Measurements from ENCODE around the gene ATP5F1E. TPM values are rescaled to one million over a fixed set of nuclear protein-coding genes. Genes with fewer than 3 reads are reported as not detected.

ATP5F1E gene
- total RNA-seq, 1 experiment from 2014 or later: 52.7 TPM

- Histone ChIP-seq H3K27ac (ENCODE audit: insufficient read length, low read depth, low read length) (no peak overlapping the region), H2BK15ac (ENCODE audit: low read depth, low read length) (no peak overlapping the region), H3K56ac (ENCODE audit: insufficient read length, low read depth, low read length) (no peak overlapping the region), H3K4ac (ENCODE audit: low read depth, low read length) (no peak overlapping the region), H3K4me2 (ENCODE audit: insufficient read depth, insufficient read length, low read length) (no peak overlapping the region), H3K9ac (ENCODE audit: extremely low read depth, insufficient read length, low read length) (no peak overlapping the region), H4K20me1 (ENCODE audit: control insufficient read depth, insufficient read depth, insufficient read length) (no peaks in the 10 kb centered on the region), H3K23me2 (ENCODE audit: insufficient read length, low read depth, low read length, poor library complexity, severe bottlenecking) (no peaks in the 10 kb centered on the region), H3K79me2 (ENCODE audit: insufficient read depth, low read length) (no peaks in the 10 kb centered on the region), H3K9me3 (ENCODE audit: control insufficient read depth, low read depth, low read length) (no peaks in the 10 kb centered on the region), H2BK120ac (ENCODE audit: low read depth, low read length, poor library complexity, severe bottlenecking) (no peak overlapping the region), H2BK5ac (ENCODE audit: insufficient read length, low read length) (no peak overlapping the region), H3K18ac (ENCODE audit: insufficient read length, low read depth, low read length) (no peak overlapping the region), H2BK20ac (ENCODE audit: low read depth, low read length, poor library complexity, severe bottlenecking) (no peak overlapping the region), H2AK5ac (ENCODE audit: insufficient read length, low read length) (no peak overlapping the region), H3K79me1 (ENCODE audit: insufficient read depth, low read depth, low read length, poor library complexity, severe bottlenecking) (no peaks in the 10 kb centered on the region), H4K8ac (replicated peaks; ENCODE audit: insufficient read length, low read depth, low read length) (no peak overlapping the region), H3K27me3 (ENCODE audit: insufficient read depth, low read length) (no peaks in the 10 kb centered on the region), H2AFZ (ENCODE audit: low read length) (no peak overlapping the region), H3K23ac (ENCODE audit: insufficient read length, low read depth, low read length) (no peak overlapping the region), H3T11ph (ENCODE audit: low read length) (no peak overlapping the region), H4K5ac (ENCODE audit: insufficient read length, low read depth, low read length) (no peak overlapping the region), H4K91ac (ENCODE audit: insufficient read length, low read depth, low read length) (no peak overlapping the region), H3K4me1 (ENCODE audit: insufficient read depth, low read length) (peaks cover 7% of the 10 kb centered on the region; the same call in 1 of the 2 replicates), H3K14ac (ENCODE audit: insufficient read depth, low read length) (no peak overlapping the region), H2BK12ac (ENCODE audit: insufficient read length, low read depth, low read length) (no peak overlapping the region)
- Mint-ChIP-seq H3K36me3 (ENCODE audit: insufficient read depth in 1 of 3, low read depth in 3 of 3) (no peaks in the 10 kb centered on the region; a peak in 1 of 7 replicates), H3K9me3 (no peaks in the 10 kb centered on the region), H3K27me3 (ENCODE audit: low read depth) (peaks cover 30% of the 10 kb centered on the region), H3K4me3 (no peak overlapping the region), H3K4me1 (peaks cover 16 to 22% of the 10 kb centered on the region in 2 experiments; a peak in 3 of 4 replicates), H3K27ac (no peak overlapping the region)
- TF ChIP-seq, protein P1, sequence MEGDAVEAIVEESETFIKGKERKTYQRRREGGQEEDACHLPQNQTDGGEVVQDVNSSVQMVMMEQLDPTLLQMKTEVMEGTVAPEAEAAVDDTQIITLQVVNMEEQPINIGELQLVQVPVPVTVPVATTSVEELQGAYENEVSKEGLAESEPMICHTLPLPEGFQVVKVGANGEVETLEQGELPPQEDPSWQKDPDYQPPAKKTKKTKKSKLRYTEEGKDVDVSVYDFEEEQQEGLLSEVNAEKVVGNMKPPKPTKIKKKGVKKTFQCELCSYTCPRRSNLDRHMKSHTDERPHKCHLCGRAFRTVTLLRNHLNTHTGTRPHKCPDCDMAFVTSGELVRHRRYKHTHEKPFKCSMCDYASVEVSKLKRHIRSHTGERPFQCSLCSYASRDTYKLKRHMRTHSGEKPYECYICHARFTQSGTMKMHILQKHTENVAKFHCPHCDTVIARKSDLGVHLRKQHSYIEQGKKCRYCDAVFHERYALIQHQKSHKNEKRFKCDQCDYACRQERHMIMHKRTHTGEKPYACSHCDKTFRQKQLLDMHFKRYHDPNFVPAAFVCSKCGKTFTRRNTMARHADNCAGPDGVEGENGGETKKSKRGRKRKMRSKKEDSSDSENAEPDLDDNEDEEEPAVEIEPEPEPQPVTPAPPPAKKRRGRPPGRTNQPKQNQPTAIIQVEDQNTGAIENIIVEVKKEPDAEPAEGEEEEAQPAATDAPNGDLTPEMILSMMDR (conservative IDR thresholded peaks at IDR 0.05): no peak
- DNase-seq: no peak
- WGBS (ENCODE audit: extremely low coverage, insufficient read length, low lambda C conversion rate): no CpG with 5 or more reads among the region's 17 CpGs
Measured at GRCh38 chr20:59014680-59015389, 17.3 kb downstream of the ATP5F1E start.
